ENCODE data around the gene WDR59.
"Not testable (repeated sequence)": the region's sequence is repeated elsewhere in the genome, so short reads cannot be mapped to it uniquely, and the experiment has no call there.

The WDR59 gene

DNA sequence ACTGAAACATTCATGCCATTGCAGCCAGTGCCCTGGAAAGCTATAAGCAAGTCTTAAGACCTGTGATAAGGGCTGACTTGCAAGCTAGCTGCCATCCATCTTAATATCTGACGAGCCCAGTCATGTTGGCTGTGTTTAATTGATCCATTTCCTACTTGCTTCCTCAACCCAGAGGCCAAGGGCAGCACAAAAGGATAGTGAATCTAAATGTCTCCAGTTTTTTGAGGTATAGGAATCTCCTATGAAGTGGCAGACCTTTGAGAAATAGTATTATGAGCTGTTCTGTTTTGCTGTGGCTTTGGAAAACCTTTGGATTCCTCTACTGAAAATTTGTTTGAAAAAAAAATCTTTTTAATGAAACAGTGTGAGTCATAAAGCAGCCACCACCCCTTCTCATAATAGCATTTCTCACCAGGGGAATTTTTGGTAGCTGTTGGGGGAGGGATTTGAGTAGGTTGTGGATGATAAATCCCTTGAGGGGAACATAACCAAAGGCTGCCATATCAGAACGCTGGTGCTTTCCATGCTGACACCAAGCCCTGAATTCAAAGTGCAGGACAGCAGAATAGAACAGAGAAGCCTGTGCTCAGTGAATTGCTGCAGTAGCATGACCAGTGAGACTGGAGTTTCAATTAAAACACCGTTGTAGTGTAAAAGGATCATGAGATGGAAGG lies 26.8 kb upstream of the WDR59 start:
- no peak for DNase-seq (ENCODE audit: low read depth, low spot score)

DNA sequence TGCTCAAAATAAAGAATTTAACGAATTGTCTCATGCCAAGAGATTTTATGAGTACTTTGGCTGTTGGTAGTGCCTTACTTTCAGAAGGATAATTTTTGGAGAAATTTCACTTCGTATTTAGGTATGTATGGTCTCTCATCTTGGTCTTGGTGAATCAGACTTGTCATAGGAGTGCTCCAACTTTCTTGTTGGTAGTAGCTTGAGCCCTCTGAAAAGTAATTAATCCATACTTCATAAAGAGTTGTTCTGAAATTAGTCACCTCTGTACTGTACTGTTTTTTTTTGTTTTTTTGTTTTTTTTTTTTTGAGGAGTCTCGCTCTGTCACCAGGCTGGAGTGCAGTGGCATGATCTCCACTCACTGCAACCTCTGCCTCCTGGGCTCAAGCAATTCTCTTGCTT lies 25.5 kb upstream of the WDR59 start:
- DNase-seq (ENCODE audit: low read depth, low spot score), result no peak

DNA sequence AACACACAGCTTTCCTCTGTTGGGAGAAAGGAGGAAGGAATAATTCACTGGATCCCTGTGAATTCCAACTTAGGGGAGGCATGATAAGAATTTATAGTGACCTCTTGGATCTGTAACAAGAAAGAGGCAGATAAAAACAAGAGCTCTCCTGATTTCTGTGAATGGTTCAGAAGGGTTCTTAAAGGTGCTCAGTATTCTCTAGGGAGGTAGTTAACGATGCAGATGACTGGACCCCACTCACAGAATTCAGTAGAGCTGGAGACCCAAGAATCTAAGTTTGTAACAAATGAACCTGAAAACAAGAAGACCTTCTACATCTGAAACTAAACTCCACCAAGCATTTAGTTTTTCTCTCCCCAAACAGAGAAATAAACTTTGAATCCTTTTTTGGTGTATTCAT lies 22.5 kb upstream of the WDR59 start:
- DNase-seq (ENCODE audit: low read depth, low spot score), result no peak

DNA sequence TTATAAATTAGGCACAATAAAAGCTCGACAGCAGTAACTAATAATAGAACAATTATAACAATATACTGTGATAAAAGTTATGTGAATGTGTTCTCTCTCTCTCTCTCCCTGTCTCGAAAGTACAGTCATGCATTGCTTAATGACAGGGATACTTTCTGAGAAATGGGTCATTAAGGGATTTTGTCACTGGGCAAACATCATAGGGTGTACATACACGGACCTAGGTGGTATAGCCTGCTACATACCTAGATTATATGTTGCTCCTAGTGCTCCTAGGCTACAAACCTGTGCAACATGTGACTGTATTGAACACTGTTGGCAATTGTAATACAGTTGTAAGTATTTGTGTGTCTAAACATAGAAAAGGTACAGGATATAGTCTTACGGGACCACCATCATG lies 20.8 kb upstream of the WDR59 start:
- DNase-seq (ENCODE audit: low read depth, low spot score), result no peak

DNA sequence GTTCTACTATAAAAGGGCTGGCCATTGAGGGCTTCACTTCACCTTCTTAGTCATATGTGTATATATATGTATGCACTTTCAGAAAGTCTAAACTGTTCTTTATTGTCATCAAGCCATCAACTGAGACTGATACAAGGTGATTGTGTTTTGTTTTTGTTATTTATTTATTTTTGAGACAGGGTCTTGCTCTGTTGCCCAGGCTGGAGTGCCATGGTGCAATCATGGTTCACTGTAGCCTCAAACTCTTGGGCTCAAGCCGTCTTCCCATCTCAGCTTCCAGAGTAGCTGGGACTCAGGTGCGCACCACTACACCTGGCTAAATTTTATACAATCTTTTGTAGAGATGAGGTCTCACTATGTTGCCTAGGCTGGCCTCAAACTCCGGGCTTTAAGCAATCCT lies 19.5 kb upstream of the WDR59 start:
- DNase-seq (ENCODE audit: low read depth, low spot score), result no peak

DNA sequence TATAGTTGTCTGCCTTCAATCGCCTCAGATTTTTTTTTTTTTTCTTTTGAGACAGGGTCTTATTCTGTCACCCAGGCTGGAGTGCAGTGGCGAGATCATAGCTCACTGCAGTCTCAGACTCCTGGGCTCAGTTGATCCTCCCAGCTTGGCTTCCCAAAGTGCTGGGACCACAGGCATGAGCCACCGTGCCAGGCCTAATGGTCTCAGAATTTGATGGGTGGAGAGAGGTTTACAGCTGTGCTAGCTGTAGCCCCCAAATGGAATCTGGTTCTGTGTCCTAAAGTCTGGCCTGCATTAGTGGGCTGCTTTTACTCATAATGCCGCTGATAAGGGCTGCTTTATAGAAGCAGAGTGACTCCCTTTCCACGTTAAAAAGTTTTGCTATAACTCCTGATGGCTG lies 19.0 kb upstream of the WDR59 start:
- no peak for DNase-seq (ENCODE audit: low read depth, low spot score)

DNA sequence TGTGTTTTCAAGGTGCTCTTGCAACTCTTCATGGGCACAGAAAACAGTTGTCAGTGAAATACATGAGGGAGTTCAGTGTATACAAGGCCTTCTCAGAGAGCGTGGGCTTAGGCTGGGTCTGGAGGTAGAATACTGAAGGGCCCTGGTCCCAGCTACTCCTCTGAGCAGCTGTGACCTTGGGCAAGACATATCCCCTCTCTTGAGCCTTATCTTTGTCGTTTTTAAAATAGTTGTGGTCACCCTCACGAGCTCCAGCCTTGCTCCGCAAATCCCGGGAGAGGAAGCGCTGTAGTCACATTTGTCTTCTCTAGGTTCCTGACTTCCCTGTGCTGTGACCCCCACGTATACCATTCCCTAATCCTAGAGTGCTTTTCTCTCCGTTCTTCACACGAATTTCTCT lies 17.6 kb upstream of the WDR59 start:
- DNase-seq (ENCODE audit: low read depth, low spot score), result no peak

DNA sequence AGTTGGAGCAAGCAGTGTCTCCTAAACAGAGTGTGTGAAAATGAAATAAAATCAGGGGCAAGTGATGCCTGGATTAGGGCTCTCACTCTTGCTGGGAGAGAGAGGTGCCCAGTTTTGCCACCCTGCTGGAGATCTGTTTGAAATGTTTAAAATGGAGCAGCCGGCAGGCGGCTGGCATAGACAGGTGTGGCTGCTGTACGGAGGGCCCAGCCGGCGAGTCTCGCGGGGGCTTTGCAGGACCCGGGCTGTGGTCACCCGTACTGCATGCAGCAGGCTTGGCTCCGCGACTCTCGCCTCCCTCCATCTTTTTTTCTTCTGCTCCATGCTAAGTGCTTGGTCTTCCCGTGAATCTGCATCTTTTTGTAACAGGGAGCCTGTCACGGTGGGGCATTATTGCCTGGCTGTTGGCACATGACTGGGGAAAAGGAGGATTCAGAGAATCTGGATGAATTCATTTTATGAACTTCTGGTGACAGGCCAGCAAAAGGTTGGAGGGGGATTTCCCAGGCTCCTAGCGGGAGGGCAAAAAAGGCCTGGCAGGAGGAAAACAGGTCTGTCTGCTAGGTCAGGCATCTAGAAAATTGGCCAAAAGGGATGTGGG lies 15.7 kb upstream of the WDR59 start:
- DNase-seq (ENCODE audit: low read depth, low spot score), result no peak

DNA sequence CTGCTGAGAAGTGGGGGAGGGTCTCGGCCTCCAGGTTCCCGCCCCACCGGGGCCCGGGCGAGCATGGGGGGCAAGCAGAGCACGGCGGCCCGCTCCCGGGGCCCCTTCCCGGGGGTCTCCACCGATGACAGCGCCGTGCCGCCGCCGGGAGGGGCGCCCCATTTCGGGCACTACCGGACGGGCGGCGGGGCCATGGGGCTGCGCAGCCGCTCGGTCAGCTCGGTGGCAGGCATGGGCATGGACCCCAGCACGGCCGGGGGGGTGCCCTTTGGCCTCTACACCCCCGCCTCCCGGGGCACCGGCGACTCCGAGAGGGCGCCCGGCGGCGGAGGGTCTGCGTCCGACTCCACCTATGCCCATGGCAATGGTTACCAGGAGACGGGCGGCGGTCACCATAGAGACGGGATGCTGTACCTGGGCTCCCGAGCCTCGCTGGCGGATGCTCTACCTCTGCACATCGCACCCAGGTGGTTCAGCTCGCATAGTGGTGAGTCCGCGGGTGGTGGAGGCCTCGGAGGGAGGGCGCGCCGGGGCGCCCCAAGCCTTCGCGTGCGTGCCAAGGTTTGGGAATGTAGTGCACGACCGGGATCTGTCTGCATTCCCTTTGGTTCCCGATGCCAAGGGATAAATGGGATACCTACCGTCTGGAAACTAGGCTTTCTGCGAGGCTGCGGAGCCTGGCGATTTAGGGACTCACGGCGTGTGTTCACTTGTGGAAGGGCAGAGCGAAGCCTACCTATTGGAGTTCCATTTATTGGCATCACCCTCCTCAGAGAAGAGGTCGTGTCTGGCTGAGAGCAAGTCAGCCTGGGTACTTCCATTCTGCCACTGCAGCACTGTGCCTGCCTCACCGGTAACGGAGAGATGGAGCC lies 14.9 kb upstream of the WDR59 start:
- no peak for DNase-seq (ENCODE audit: low read depth, low spot score)

DNA sequence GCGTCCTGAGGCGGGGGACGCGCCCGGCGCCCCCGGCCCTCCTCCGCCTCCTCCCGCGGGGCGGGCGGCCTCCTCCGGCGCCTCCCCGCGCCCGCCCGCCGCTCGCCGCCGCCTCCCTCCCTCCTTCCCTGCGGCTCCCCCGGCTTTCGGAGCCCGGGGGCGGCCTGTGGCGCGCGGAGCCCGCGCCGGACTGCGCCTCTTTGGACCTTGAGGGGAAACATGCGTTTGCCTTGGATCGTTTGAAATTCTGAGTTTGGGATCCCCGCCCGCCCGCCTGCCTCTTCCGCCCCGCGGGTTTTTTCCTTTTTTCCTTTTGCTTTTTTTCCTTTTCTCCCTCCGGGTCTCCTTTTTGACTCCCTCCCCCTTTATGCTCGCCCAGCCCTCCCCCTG lies 14.3 kb upstream of the WDR59 start:
- no peak for DNase-seq (ENCODE audit: low read depth, low spot score)

DNA sequence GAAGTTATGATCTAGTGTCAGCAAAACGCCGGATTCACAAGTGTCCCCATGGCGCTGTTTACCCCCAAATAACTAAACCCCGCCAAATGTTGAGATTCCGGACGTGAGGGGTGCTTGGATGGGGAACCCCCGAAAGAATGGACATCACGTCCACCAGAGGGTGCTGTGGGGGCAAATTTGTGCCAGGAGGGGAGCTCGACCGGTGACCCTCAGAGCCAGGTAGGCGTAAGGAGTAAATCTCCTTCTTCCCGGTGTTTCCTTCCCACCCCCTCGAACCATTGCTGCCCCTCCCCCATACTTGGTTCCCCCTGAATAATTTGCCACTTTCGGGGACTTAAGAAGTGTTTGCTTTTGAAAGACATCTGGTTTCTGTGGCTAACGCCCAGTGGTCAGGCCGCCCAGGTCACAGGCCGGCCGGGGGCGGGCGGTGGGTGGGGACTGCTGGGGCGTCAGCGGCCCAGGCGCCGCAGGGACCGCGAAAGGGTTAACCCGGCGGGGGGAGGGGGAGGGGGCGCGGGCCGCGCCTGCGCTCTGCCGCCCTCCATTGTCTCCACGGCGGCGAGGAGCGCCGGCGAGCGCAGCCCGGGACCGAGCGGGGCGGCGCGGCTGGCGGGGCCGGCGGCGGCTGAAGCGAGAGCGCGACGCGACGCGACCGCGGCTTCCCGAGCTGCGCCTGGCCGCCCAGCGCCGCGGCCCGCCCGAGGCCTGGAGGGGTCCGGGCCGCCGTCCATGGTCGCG lies 13.7 kb upstream of the WDR59 start, which contains the start of gene ZNRF1:
ZNRF1 (plus strand) TSS at position 544 of the 738 bp plus-strand sequence. CDS start 648 bp downstream, outside the sequence.
- peak; percentile 30 for DNase-seq (ENCODE audit: low read depth, low spot score)

DNA sequence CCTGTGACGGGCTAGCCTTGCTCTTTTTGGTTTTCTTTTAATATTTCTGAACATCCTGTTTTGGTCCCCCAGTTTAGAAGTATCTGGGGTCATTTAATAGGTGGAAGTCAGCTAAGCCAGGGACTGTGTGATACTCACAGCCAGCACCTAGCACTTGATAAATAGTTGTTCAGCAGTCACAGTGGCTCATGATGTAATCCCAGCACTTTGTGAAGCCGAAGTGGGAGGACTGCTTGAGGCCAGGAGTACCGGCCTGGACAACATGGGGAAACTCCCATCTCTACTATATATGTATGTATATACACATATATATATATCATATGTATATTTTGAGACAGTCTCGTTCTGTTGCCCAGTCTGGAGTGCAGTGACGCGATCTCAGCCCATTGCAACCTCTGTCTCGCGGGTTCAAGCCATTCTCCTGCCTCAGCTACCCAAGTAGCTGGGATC lies 12.1 kb upstream of the WDR59 start:
- no peak for DNase-seq (ENCODE audit: low read depth, low spot score)

DNA sequence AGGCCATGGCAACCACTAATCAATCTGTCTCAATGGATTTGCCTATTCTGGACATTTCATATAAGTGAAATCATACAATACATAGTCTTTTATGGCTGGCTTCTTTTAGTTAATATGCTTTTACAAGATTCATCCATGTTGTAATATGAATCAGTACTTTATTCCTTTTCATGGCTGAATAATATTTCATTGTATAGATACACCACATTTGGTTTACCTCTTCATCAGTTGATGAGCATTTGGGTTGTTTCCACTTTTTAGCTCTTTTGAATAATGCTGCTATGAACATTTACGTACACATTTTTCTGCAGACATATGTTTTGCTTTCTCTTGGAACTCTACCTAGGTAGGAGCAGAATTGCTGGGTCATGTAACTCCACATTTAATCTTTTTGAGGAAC lies 11.1 kb upstream of the WDR59 start:
- DNase-seq (ENCODE audit: low read depth, low spot score), result no peak

DNA sequence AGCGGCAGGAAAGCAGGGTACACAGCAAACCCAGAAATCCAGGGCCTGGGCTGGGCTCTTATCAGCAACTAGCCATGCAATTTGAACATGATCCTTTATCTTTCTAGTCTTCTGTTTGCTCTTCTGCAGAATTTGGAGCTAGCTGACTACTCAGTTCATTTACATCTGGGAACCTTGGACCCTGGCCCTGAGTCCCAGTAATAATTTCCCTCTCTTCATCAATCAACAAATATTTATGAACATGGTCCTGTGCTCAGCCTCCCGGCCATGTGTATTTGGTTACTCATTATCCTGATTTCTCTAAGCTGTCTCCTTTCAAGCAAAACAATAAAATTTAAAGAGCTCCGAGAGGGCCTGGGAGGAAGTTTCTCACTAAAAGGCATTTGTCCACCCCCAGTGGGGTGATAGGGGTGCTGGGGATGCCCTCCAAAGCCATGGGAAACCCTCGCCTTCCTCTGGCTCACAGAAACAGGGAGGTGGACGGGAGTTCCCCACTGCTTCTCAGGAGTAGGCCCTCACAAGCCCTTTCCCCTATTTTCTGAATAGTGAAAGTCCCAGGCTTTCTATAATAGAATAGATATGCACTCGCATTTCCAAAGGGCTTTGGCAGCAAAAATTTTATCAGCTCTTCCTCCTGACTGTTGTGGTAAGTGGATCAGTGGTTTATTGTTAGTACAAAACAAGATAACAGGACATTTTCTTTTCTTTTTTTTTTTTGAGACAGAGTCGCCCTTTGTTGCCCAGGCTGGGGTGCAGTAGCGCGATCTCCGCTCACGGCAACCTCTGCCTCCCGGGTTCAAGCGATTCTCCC lies 6.9 kb upstream of the WDR59 start:
- DNase-seq (ENCODE audit: low read depth, low spot score), result no peak

DNA sequence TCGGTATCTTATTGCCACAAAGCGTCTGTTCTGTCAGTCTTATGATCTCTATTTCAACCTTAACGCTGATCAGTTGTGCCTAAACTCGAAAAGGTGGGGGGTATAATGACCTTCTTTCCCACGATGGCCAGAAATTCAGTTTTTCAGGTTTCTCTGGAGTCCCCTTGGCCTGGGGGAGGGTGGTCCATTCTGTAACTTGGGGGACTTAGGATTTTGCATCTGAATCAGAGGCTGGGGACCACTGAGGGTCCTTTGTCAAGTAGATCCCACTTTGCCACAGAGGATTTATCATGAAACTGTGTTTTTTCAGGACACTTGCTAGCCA lies 6.3 kb upstream of the WDR59 start:
- DNase-seq (ENCODE audit: low read depth, low spot score), result no peak

DNA sequence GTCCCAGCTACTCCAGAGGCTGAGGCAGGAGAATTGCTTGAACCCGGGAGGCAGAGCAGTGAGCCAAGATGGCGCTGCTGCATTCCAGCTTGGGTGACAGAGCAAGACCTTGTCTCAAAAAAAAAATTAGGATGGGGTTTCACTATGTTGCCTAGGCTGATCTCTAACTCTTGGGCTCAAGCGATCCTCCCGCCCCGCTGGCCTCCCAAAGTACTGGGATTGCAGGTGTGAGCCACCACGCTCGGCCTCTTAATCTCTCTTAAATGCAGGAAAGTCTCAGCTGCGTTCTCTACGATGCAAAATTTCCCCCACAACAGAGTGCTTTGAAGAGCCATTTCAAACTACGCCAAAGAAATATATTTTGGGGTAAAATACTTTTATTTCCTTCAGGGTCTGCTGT lies 5.9 kb upstream of the WDR59 start:
- no peak for DNase-seq (ENCODE audit: low read depth, low spot score)

DNA sequence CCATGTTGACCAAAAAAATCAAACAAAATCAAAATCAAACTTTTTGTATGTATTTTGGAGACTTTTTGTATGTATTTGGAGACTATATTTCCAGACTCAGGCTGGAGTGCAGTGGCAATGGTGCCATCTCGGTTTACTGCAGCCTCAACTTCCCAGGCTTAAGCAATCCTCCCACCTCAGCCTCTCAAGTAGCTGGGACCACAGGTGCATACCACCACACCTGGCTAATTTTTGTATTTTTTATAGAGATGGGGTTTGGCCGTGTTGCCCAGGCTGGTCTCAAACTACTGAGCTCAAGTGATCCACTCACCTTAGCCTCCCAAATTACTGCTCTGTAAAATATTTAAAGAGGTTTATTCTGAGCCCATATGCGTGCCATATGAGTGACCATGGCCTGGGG lies 4.9 kb upstream of the WDR59 start:
- not testable (repeated sequence) for DNase-seq (ENCODE audit: low read depth, low spot score)

DNA sequence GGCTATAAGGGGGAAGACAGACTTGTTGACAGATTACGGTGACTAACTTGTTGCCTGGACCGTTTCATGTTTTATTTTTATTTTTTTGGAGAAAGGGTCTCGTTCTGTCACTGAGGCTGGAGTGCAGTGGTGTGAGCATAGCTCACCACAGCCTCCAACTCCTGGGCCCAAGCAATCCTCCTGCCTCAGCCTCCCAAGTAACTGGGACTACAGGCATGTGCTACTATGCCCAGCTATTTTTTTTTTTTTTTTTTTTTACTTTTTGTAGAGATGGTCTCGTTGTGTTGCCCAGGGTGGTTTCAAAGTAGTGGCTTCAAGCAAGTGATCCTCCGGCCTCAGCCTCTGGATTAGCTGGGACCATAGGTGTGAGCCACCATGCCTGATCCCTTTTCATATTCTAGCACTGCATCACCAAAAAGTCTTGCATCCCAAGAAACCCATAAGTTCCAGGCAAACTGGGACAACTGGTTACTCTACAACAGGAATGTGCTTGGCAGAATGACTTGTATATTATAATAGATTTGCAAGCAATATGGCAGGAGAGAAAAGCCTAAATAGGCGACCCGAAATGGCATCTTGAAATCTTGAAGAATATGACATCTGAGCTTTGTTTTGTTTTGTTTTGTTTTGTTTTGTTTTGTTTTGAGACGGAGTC lies 2.2 kb upstream of the WDR59 start:
- no peak for DNase-seq (ENCODE audit: low read depth, low spot score)

DNA sequence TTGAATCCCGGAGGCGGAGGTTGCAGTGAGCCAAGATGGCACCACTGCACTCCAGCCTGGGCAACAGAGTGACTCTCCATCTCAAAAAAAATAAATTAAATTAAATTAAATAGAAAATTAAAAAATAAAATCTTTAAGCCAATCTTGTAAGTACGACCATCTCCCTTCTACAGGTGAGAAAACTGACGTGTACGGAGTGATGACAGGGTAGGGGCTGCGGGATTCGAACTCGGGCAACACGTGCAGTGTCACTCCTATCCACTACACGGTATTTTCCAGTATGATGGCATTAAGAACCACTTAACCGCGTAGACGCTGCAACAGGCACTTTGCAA lies 762 bp downstream of the WDR59 start:
- DNase-seq (ENCODE audit: low read depth, low spot score), result no peak

DNA sequence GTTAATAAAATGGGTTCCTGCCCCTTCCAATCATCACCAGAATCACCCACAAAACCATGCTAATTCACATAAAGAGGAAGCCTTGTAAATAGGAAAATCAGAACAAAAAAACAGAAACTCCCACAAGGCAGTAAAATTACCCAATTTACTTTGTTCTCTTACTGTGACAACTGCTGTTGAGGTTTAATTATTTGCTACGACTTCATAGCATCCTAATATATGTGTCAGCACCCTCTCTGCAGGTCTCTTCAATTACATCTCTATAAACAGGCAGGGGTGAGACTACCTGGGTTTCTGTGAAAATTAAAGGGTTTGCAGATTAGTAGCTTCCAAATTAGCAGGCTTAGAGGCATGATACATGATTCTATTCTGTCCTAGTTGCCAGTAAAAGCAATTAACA lies 2.7 kb downstream of the WDR59 start:
- no peak for DNase-seq (ENCODE audit: low read depth, low spot score)

DNA sequence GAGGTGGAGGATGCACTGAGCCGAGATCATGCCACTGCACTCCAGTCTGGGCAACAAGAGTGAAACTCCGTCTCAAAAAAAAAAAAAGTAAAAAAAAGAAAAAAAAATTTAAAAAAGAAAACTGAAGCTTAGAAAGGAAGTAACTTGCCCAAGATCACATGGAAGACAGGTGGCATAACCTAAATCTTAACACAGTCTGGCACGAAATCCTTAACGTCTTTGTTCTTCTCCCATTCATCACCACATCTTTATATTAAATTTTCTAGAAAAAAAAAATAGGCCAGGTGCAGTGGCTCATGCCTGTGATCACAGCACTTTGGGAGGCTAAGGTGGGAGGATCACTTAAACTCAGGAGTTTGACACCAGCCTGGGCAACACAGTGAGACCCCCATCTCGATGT lies 9.3 kb downstream of the WDR59 start:
- no peak for DNase-seq (ENCODE audit: low read depth, low spot score)

All from brain pericyte (primary cell).